BE2C (cell line): Measurements from ENCODE around the gene ABCB8.
A peak's percentile ranks its signal among the peaks of the same experiment; 100 is the strongest.

ENCODE experiments used
- DNase-seq: peaks from one replicate; pipeline ENCODE4 v3.0.0-alpha.2; 2020
- H3K27me3 ChIP-seq: fragments of 250-450 bp; sonication (Bioruptor Pico); 2 replicates; pipeline ENCODE4 v1.5.1; 2020; ENCODE audit warnings: mild to moderate bottlenecking
- H3K36me3 ChIP-seq: fragments of 250-450 bp; sonication (Bioruptor Pico); 2 replicates; pipeline ENCODE4 v1.5.1; 2020; ENCODE audit warnings: mild to moderate bottlenecking
- H3K4me1 ChIP-seq: fragments of 250-450 bp; sonication (Bioruptor Pico); 2 replicates; pipeline ENCODE4 v1.5.1; 2020
- H3K4me3 ChIP-seq: 2 replicates; pipeline ENCODE4 v1.5.1; 2011; ENCODE audit warnings: low read depth, low read length
- H3K9me3 ChIP-seq: fragments of 250-450 bp; sonication (Bioruptor Pico); 2 replicates; pipeline ENCODE4 v1.5.1; 2020
- TF ChIP-seq, protein P1 (sequence below): IDR thresholded peaks from 2 replicates; pipeline ENCODE4 v1.5.1; 2012; ENCODE audit warnings: mild to moderate bottlenecking, low read depth, low read length

The ABCB8 gene

GRCh38 chr7:151077705-151078232 is 49.5 kb downstream of the ABCB8 start:
- no peak for DNase-seq
- Histone ChIP-seq H3K9me3 (no peaks in the 10 kb centered on the region), H3K4me3 (no peak overlapping the region), H3K4me1 (peaks cover 34% of the 10 kb centered on the region), H3K27me3 (no peaks in the 10 kb centered on the region), H3K36me3 (peaks cover 40% of the 10 kb centered on the region)
- TF ChIP-seq, protein P1, sequence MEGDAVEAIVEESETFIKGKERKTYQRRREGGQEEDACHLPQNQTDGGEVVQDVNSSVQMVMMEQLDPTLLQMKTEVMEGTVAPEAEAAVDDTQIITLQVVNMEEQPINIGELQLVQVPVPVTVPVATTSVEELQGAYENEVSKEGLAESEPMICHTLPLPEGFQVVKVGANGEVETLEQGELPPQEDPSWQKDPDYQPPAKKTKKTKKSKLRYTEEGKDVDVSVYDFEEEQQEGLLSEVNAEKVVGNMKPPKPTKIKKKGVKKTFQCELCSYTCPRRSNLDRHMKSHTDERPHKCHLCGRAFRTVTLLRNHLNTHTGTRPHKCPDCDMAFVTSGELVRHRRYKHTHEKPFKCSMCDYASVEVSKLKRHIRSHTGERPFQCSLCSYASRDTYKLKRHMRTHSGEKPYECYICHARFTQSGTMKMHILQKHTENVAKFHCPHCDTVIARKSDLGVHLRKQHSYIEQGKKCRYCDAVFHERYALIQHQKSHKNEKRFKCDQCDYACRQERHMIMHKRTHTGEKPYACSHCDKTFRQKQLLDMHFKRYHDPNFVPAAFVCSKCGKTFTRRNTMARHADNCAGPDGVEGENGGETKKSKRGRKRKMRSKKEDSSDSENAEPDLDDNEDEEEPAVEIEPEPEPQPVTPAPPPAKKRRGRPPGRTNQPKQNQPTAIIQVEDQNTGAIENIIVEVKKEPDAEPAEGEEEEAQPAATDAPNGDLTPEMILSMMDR: no peak

DNA sequence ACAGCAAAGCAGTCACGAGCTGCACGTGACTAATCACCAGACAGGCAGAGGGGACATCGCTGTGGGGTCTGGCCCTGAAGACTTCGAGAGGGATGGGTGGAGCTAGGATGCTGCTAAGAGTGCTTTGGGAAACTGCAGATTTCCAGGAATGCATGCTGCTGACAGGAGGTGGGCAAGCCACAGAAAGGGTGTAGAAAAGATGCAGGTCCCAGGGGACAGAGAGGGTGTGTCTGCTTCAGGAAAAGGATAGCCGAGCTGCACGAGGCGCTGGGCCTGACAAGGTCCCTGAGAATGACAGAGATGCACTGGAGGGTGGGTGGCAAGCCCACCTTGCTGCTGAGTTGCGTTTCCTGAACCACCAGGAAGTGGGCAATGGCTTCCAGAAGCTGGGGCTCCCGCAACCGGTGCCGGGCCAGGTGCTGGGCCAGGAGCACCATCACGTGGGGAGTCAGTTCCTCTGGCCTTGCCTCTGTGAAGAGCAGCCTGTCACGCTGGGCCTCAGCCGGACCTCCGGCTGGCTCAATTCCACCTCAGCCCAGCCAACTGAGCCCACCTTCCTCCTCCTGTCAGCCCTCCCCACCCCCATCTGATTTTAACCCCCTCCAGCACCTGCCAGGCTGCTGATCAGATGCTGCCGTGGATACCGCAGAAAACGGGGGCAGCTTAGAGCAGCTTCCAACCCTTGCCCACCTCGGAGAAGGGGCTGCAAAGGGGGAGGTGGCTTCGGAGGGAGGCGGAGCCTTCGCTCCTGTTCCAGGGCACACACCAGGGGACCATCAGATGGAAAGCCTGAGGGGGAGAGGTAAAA is 50.2 kb downstream of the ABCB8 start:
- Histone ChIP-seq H3K4me1 (peaks cover 34% of the 10 kb centered on the region), H3K4me3 (peak overlapping the region; percentile 5; the same call in 1 of the 2 replicates), H3K9me3 (no peaks in the 10 kb centered on the region), H3K27me3 (no peaks in the 10 kb centered on the region), H3K36me3 (peaks cover 36% of the 10 kb centered on the region)
- peak; percentile 81 for DNase-seq
- TF ChIP-seq, protein P1: no peak

- peaks cover 27% of the 10 kb centered on the region for H3K36me3 ChIP-seq
- H3K4me1 ChIP-seq: peaks cover 39% of the 10 kb centered on the region
- DNase-seq: peak; percentile 6
- TF ChIP-seq, protein P1: no peak
- peak overlapping the region; percentile 92 for H3K4me3 ChIP-seq
- H3K27me3 ChIP-seq: no peaks in the 10 kb centered on the region
- H3K9me3 ChIP-seq: no peaks in the 10 kb centered on the region
Measured at GRCh38 chr7:151079199-151079910, 51.1 kb downstream of the ABCB8 start.

DNA sequence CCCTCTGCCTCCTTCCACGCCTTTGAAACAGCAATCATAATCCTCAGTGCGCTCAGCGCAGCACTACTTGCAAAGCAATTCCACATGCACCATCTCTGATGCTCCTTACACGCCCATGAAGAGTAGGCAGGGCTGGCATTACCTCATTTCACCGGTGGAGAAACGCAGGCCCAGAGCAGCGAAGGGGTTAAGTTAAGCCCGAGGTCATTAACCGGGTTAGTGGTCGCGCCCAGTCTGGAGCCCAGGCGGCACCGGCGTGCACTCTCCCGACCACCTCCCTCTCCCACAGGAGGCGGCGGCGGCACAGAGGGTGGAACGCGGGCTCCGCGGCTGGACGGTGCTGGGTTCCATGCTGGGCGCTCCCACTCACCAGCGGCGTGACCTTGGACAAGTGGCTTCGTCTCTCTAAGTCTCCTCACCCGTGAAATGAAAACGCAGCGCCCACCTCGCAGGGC is 51.8 kb downstream of the ABCB8 start:
- no peaks in the 10 kb centered on the region for H3K27me3 ChIP-seq
- H3K36me3 ChIP-seq: peaks cover 19% of the 10 kb centered on the region
- no peaks in the 10 kb centered on the region for H3K9me3 ChIP-seq
- H3K4me1 ChIP-seq: peaks cover 42% of the 10 kb centered on the region
- DNase-seq: peak; percentile 37
- H3K4me3 ChIP-seq: peak overlapping the region; percentile 92
- TF ChIP-seq, protein P1: no peak

DNA sequence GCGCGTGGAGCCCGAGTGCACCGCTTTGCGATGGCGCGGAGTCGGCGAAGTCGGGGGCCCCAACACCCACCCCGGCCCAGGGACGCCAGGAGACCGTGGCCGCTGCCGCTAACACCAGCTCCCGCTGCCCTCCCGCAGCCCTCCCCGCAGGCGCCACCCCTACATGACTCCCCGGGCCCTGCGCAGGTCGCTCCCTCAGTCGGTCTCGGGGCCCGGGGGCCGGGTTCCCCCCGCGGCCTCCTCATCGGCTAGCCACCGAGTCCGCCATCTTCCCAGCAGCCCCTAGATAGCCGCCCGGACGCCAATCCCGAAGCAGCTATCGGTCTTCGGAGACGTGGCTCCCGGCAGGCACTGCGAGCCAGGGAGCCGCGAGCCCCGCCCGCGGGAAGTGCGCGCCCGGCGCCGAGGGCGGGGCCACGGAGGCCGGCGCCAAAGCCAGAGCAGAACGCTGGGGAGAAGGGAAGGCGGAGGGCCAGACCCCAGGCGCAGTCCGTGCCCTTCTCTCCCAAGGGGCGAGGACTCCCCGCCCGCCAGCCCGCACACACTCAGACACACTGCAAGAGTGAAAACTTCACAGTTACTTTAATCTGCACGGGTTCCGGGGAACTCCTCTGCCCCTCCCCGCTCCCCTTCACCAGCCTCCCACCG is 52.4 kb downstream of the ABCB8 start, which contains the start of gene FASTK:
Gene FASTK, minus strand, starts transcription at position 288 of the 648 bp plus-strand sequence. Its CDS starts 43 bp downstream, at position 245.
- Histone ChIP-seq H3K36me3 (peaks cover 14% of the 10 kb centered on the region), H3K9me3 (no peaks in the 10 kb centered on the region), H3K4me3 (peak within 1 kb of the TSS; percentile 92), H3K27me3 (no peaks in the 10 kb centered on the region), H3K4me1 (peaks cover 48% of the 10 kb centered on the region)
- TF ChIP-seq, protein P1: no peak
- DNase-seq: peak; percentile 95
